Measurements from ENCODE around the gene CCDC152.
"Not testable (repeated sequence)": the region's sequence is repeated elsewhere in the genome, so short reads cannot be mapped to it uniquely, and the experiment has no call there.

CCDC152 gene

GRCh38 chr5:42756606-42757601 is at the start of gene CCDC152:
TSS of gene CCDC152 (plus strand) at chr5:42756818. CDS start at chr5:42759122, 2,304 bp downstream.
- DNase-seq (ENCODE audit: low spot score) = peak; percentile 8

GRCh38 chr5:42715785-42716184 is 40.8 kb upstream of the CCDC152 start:
- no peak for DNase-seq (ENCODE audit: low spot score)

- DNase-seq (ENCODE audit: low spot score) = no peak
These were observed 38.0 kb upstream of the CCDC152 start for GRCh38 chr5:42718591-42718990.

GRCh38 chr5:42719034-42719433 is 37.6 kb upstream of the CCDC152 start:
- DNase-seq (ENCODE audit: low spot score) = no peak

GRCh38 chr5:42720251-42720650 is 36.4 kb upstream of the CCDC152 start:
- DNase-seq (ENCODE audit: low spot score) = no peak

- DNase-seq (ENCODE audit: low spot score) = no peak
These were observed 35.1 kb upstream of the CCDC152 start for GRCh38 chr5:42721484-42721883.

GRCh38 chr5:42734531-42735058 is 22.0 kb upstream of the CCDC152 start:
- not testable (repeated sequence) for DNase-seq (ENCODE audit: low spot score)

- no peak for DNase-seq (ENCODE audit: low spot score)
These were observed 15.7 kb upstream of the CCDC152 start for GRCh38 chr5:42740920-42741319.

- DNase-seq (ENCODE audit: low spot score) = no peak
These were observed 11.2 kb upstream of the CCDC152 start for GRCh38 chr5:42745426-42745825.

GRCh38 chr5:42745856-42746255 is 10.8 kb upstream of the CCDC152 start:
- DNase-seq (ENCODE audit: low spot score) = no peak

GRCh38 chr5:42749020-42749419 is 7.6 kb upstream of the CCDC152 start:
- no peak for DNase-seq (ENCODE audit: low spot score)

GRCh38 chr5:42750507-42750906 is 6.1 kb upstream of the CCDC152 start:
- DNase-seq (ENCODE audit: low spot score) = no peak

GRCh38 chr5:42751044-42751443 is 5.6 kb upstream of the CCDC152 start:
- no peak for DNase-seq (ENCODE audit: low spot score)

- no peak for DNase-seq (ENCODE audit: low spot score)
These were observed 3.5 kb upstream of the CCDC152 start for GRCh38 chr5:42753099-42753498.

GRCh38 chr5:42759456-42759855 is 2.8 kb downstream of the CCDC152 start:
- no peak for DNase-seq (ENCODE audit: low spot score)

GRCh38 chr5:42760426-42760825 is 3.8 kb downstream of the CCDC152 start:
- DNase-seq (ENCODE audit: low spot score) = no peak

- no peak for DNase-seq (ENCODE audit: low spot score)
These were observed 5.2 kb downstream of the CCDC152 start for GRCh38 chr5:42761791-42762190.

GRCh38 chr5:42767491-42768105 is 11.0 kb downstream of the CCDC152 start:
- DNase-seq (ENCODE audit: low spot score) = no peak

GRCh38 chr5:42768106-42768504 is 11.5 kb downstream of the CCDC152 start:
- DNase-seq (ENCODE audit: low spot score) = no peak

- DNase-seq (ENCODE audit: low spot score) = no peak
These were observed 13.4 kb downstream of the CCDC152 start for GRCh38 chr5:42770003-42770402.

GRCh38 chr5:42772265-42772993 is 15.8 kb downstream of the CCDC152 start:
- no peak for DNase-seq (ENCODE audit: low spot score)

- no peak for DNase-seq (ENCODE audit: low spot score)
These were observed 22.5 kb downstream of the CCDC152 start for GRCh38 chr5:42779083-42779482.

Measured in hepatic stellate cell (primary cell).